ENCODE data around the gene COL28A1. TPM values are rescaled to one million over a fixed set of nuclear protein-coding genes. Genes with fewer than 3 reads are reported as not detected.

Gene COL28A1
- total RNA-seq, 1 experiment from 2014 or later = 0.17 TPM

GRCh38 chr7:7519528-7519927 is 16.1 kb downstream of the COL28A1 start:
- Histone ChIP-seq H3K36me3 (replicated peaks; ENCODE audit: control insufficient read depth, insufficient read depth, low read length) (no peaks in the 10 kb centered on the region), H3K27me3 (ENCODE audit: control insufficient read depth, insufficient read depth, low read length) (no peaks in the 10 kb centered on the region), H3K4me3 (ENCODE audit: insufficient read depth, low read depth, low read length) (no peak overlapping the region)
- DNase-seq = no peak

DNA sequence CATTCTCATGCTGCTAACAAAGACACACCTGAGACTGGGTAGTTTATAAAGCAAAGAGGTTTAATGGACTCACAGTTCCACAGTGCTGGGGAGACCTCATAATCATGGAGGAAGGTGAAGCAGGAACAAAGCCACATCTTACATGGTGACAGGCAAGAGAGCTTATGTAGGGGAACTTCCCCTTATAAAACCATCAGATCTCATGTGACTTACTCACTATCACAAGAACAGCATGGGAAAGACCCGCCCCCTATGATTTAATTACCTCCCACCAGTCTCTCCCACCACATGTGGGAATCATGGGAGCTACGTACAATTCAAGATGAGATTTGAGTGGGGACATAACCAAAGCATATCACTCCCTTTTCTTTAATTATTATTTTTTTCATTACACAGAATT is 16.6 kb downstream of the COL28A1 start:
- H3K36me3 ChIP-seq (replicated peaks; ENCODE audit: control insufficient read depth, insufficient read depth, low read length) = no peaks in the 10 kb centered on the region
- DNase-seq = no peak
- H3K27me3 ChIP-seq (ENCODE audit: control insufficient read depth, insufficient read depth, low read length) = no peaks in the 10 kb centered on the region
- no peak overlapping the region for H3K4me3 ChIP-seq (ENCODE audit: insufficient read depth, low read depth, low read length)

- DNase-seq = no peak
- H3K4me3 ChIP-seq (ENCODE audit: insufficient read depth, low read depth, low read length) = no peak overlapping the region
- no peaks in the 10 kb centered on the region for H3K36me3 ChIP-seq (replicated peaks; ENCODE audit: control insufficient read depth, insufficient read depth, low read length)
- no peaks in the 10 kb centered on the region for H3K27me3 ChIP-seq (ENCODE audit: control insufficient read depth, insufficient read depth, low read length)
Observed at GRCh38 chr7:7517754-7518153, 17.9 kb downstream of the COL28A1 start.

DNA sequence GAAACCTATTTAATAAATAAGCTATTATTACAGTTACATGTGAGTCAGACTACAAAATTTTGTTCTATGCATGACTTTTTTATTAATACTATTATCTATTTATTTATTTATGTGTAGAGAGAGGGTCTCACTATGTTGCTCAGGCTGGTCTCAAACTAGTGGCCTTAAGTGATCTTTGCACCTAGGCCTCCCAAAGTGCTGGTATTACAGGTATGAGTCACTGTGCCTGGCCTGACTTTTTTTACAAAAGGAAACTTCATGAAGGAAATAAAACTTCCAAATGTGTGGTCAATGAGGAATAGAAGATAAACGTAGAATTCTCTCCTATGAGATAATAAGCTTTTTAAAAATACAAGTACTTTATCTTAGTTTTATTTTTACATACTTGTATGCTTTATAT is 19.0 kb downstream of the COL28A1 start:
- DNase-seq = no peak
- Histone ChIP-seq H3K4me3 (ENCODE audit: insufficient read depth, low read depth, low read length) (no peak overlapping the region), H3K27me3 (ENCODE audit: control insufficient read depth, insufficient read depth, low read length) (no peaks in the 10 kb centered on the region), H3K36me3 (replicated peaks; ENCODE audit: control insufficient read depth, insufficient read depth, low read length) (no peaks in the 10 kb centered on the region)

DNA sequence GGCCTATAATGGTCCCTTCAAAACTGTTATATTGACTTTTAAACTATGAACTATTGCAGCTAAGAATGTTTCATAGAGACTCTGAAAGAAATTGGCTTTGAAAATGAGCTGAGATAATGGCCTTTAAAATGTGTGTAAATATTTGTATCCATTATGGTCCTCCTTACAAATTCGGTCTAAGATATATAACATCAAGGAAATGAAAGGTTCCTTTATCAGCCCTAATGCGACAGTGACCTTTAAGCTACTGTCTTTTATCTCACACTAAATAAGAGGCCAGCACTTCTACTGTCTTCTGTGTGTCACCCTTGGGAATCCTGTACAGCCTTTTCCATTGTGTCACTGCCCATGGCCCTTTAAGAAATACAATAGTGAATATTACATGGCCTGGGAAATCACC is 19.5 kb downstream of the COL28A1 start:
- DNase-seq = no peak
- Histone ChIP-seq H3K4me3 (ENCODE audit: insufficient read depth, low read depth, low read length) (no peak overlapping the region), H3K36me3 (replicated peaks; ENCODE audit: control insufficient read depth, insufficient read depth, low read length) (no peaks in the 10 kb centered on the region), H3K27me3 (ENCODE audit: control insufficient read depth, insufficient read depth, low read length) (no peaks in the 10 kb centered on the region)

- H3K36me3 ChIP-seq (replicated peaks; ENCODE audit: control insufficient read depth, insufficient read depth, low read length) = no peaks in the 10 kb centered on the region
- DNase-seq = no peak
- no peaks in the 10 kb centered on the region for H3K27me3 ChIP-seq (ENCODE audit: control insufficient read depth, insufficient read depth, low read length)
- no peak overlapping the region for H3K4me3 ChIP-seq (ENCODE audit: insufficient read depth, low read depth, low read length)
Observed at GRCh38 chr7:7512861-7513597, 22.6 kb downstream of the COL28A1 start.

DNA sequence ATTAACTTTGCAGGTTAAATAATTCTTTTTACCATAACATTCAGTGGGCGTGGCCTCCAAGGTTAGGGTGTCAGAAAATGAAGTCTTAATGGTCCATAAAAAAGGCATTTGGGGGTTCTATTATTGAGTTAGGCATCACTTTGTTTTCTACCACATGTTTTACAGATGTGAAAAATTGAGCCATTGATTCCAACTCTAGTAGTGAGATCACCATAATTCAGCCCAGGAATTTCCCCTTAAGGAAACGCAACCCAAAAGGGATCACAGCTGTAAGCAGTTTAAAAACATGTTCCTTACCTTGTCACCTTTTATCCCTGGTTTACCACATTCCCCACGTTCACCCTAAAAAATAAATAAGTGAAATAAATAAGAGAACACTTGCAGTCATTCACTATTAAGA is 24.9 kb downstream of the COL28A1 start:
- Histone ChIP-seq H3K27me3 (ENCODE audit: control insufficient read depth, insufficient read depth, low read length) (no peaks in the 10 kb centered on the region), H3K36me3 (replicated peaks; ENCODE audit: control insufficient read depth, insufficient read depth, low read length) (no peaks in the 10 kb centered on the region), H3K4me3 (ENCODE audit: insufficient read depth, low read depth, low read length) (no peak overlapping the region)
- no peak for DNase-seq

GRCh38 chr7:7505915-7506314 is 29.8 kb downstream of the COL28A1 start:
- H3K4me3 ChIP-seq (ENCODE audit: insufficient read depth, low read depth, low read length) = no peak overlapping the region
- H3K36me3 ChIP-seq (replicated peaks; ENCODE audit: control insufficient read depth, insufficient read depth, low read length) = no peaks in the 10 kb centered on the region
- no peaks in the 10 kb centered on the region for H3K27me3 ChIP-seq (ENCODE audit: control insufficient read depth, insufficient read depth, low read length)
- no peak for DNase-seq

GRCh38 chr7:7504910-7505704 is 30.6 kb downstream of the COL28A1 start:
- H3K4me3 ChIP-seq (ENCODE audit: insufficient read depth, low read depth, low read length) = no peak overlapping the region
- H3K36me3 ChIP-seq (replicated peaks; ENCODE audit: control insufficient read depth, insufficient read depth, low read length) = no peaks in the 10 kb centered on the region
- no peak for DNase-seq
- no peaks in the 10 kb centered on the region for H3K27me3 ChIP-seq (ENCODE audit: control insufficient read depth, insufficient read depth, low read length)

GRCh38 chr7:7499892-7500291 is 35.8 kb downstream of the COL28A1 start:
- H3K27me3 ChIP-seq (ENCODE audit: control insufficient read depth, insufficient read depth, low read length) = no peaks in the 10 kb centered on the region
- no peak for DNase-seq
- no peaks in the 10 kb centered on the region for H3K36me3 ChIP-seq (replicated peaks; ENCODE audit: control insufficient read depth, insufficient read depth, low read length)
- H3K4me3 ChIP-seq (ENCODE audit: insufficient read depth, low read depth, low read length) = no peak overlapping the region

GRCh38 chr7:7498856-7499255 is 36.8 kb downstream of the COL28A1 start:
- no peak for DNase-seq
- Histone ChIP-seq H3K4me3 (ENCODE audit: insufficient read depth, low read depth, low read length) (no peak overlapping the region), H3K36me3 (replicated peaks; ENCODE audit: control insufficient read depth, insufficient read depth, low read length) (no peaks in the 10 kb centered on the region), H3K27me3 (ENCODE audit: control insufficient read depth, insufficient read depth, low read length) (no peaks in the 10 kb centered on the region)

DNA sequence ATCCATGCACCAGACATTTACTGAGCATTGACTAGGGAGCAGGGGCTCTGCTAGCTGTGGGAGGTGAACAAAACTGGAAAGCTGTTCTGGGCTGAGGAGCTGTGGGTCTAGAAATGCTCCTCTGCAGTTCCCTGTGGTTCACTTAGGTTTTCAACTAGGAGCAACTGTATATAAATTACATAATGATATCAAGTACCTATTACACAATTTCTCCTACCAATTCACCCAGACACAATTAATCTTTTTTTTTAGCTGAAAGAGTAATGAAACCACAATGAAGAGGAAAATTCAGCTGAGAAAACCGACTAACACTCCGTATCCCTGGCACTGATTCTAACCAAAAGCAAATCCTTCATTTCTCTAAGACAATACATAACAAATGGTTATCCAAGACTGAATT is 39.4 kb downstream of the COL28A1 start:
- Histone ChIP-seq H3K36me3 (replicated peaks; ENCODE audit: control insufficient read depth, insufficient read depth, low read length) (no peaks in the 10 kb centered on the region), H3K4me3 (ENCODE audit: insufficient read depth, low read depth, low read length) (no peak overlapping the region), H3K27me3 (ENCODE audit: control insufficient read depth, insufficient read depth, low read length) (no peaks in the 10 kb centered on the region)
- no peak for DNase-seq

- Histone ChIP-seq H3K36me3 (replicated peaks; ENCODE audit: control insufficient read depth, insufficient read depth, low read length) (no peaks in the 10 kb centered on the region), H3K4me3 (ENCODE audit: insufficient read depth, low read depth, low read length) (no peak overlapping the region), H3K27me3 (ENCODE audit: control insufficient read depth, insufficient read depth, low read length) (no peaks in the 10 kb centered on the region)
- DNase-seq = no peak
Observed at GRCh38 chr7:7495171-7495570, 40.5 kb downstream of the COL28A1 start.

DNA sequence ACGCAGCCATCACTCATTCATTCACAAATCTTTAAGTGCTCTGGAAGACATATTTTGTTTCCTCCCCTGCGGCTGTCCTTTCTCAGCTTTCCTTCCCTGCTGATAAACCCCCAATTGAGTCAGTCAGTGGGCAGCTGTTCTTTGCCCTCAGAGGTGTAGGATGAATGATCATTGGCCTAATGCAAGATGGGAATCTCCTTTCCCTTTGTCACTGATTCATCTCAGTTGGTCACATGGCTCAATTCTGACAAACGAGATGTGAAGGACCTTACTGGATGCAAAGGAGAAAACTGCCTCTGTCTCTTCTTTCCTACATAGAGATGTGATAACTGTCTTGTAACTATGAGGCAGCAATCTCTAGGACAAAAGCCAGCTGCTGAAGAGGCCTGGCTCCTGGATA is 44.6 kb downstream of the COL28A1 start:
- no peak for DNase-seq
- no peak overlapping the region for H3K4me3 ChIP-seq (ENCODE audit: insufficient read depth, low read depth, low read length)
- no peaks in the 10 kb centered on the region for H3K36me3 ChIP-seq (replicated peaks; ENCODE audit: control insufficient read depth, insufficient read depth, low read length)
- no peaks in the 10 kb centered on the region for H3K27me3 ChIP-seq (ENCODE audit: control insufficient read depth, insufficient read depth, low read length)

- H3K36me3 ChIP-seq (replicated peaks; ENCODE audit: control insufficient read depth, insufficient read depth, low read length) = no peaks in the 10 kb centered on the region
- H3K27me3 ChIP-seq (ENCODE audit: control insufficient read depth, insufficient read depth, low read length) = no peaks in the 10 kb centered on the region
- no peak overlapping the region for H3K4me3 ChIP-seq (ENCODE audit: insufficient read depth, low read depth, low read length)
- no peak for DNase-seq
Observed at GRCh38 chr7:7490003-7490402, 45.7 kb downstream of the COL28A1 start.
